ENCODE measurements around the gene SLC35G2.

DNA sequence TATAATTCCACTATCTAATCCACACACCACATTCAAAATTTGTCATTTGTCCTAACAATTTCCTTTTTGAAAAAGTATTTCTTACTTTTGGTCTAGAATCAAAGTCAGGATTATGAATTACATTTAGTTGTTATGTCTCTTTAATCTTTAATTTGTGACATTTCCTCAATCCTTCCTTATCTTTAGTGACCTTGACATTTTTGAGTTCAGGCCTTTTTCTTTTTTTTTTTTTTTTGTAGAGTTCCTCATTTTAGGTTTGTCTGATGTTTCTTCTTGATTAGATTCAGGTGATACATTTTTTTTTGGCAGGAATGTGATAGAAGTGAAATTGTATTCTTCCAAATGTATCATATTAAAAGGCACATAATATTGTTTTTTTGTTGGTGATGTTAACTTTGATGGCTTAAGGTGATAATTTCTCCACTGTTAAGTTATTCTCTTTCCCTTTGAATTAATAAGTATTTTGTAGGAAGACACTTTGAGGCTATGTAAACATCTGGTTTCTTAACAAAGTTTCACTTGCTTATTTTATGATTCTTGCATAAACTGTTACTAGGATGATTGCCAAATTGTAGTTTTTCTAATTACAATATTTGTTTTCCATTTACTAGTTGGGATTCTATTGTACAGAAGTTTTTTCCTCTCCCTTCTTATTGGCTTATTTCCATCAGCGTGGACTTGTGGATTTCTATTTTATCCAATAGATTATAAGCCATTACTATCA, 16.3 kb downstream of the SLC35G2 start:
- no peak for TF ChIP-seq REST (IDR thresholded peaks at IDR 0.05; ENCODE audit: borderline replicate concordance)
- TF ChIP-seq POLR2AphosphoS5 (IDR thresholded peaks at IDR 0.05) = no peak
- TF ChIP-seq, protein P1, sequence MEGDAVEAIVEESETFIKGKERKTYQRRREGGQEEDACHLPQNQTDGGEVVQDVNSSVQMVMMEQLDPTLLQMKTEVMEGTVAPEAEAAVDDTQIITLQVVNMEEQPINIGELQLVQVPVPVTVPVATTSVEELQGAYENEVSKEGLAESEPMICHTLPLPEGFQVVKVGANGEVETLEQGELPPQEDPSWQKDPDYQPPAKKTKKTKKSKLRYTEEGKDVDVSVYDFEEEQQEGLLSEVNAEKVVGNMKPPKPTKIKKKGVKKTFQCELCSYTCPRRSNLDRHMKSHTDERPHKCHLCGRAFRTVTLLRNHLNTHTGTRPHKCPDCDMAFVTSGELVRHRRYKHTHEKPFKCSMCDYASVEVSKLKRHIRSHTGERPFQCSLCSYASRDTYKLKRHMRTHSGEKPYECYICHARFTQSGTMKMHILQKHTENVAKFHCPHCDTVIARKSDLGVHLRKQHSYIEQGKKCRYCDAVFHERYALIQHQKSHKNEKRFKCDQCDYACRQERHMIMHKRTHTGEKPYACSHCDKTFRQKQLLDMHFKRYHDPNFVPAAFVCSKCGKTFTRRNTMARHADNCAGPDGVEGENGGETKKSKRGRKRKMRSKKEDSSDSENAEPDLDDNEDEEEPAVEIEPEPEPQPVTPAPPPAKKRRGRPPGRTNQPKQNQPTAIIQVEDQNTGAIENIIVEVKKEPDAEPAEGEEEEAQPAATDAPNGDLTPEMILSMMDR (IDR thresholded peaks at IDR 0.05; ENCODE audit: poor library complexity, severe bottlenecking) = no peak
- TF ChIP-seq SMC3 (conservative IDR thresholded peaks at IDR 0.05; ENCODE audit: poor library complexity) = no peak
- no peak for TF ChIP-seq RAD21 (conservative IDR thresholded peaks at IDR 0.05)
- TF ChIP-seq TAF1 (IDR thresholded peaks at IDR 0.05; ENCODE audit: low read depth) = no peak
- TF ChIP-seq MXI1 (conservative IDR thresholded peaks at IDR 0.05; ENCODE audit: poor library complexity, severe bottlenecking) = no peak
- no peak for TF ChIP-seq EP300 (conservative IDR thresholded peaks at IDR 0.05; ENCODE audit: poor library complexity, severe bottlenecking)
- no peak for TF ChIP-seq EZH2 (IDR thresholded peaks at IDR 0.05; ENCODE audit: borderline replicate concordance, insufficient read depth, low read length, poor library complexity, severe bottlenecking)

All from neural cell (in vitro differentiated cells).